Skeletal muscle satellite cell (primary cell): ENCODE results near the gene GGN. TPM values are rescaled to one million over a fixed set of nuclear protein-coding genes. Genes with fewer than 3 reads are reported as not detected.
"Not testable (repeated sequence)": the region's sequence is repeated elsewhere in the genome, so short reads cannot be mapped to it uniquely, and the experiment has no call there.

ENCODE experiments used
- H3K27me3 ChIP-seq: 2 replicates; pipeline ENCODE4 v1.7.0; 2013; ENCODE audit warnings: low read length; ENCODE audit not compliant: control insufficient read depth, insufficient read depth
- H3K36me3 ChIP-seq: 2 replicates; pipeline ENCODE4 v1.7.0; 2013; ENCODE audit warnings: mild to moderate bottlenecking, control low read depth, low read length; ENCODE audit not compliant: insufficient read depth
- H3K4me1 ChIP-seq: 2 replicates; pipeline ENCODE4 v1.7.0; 2013; ENCODE audit warnings: low read length; ENCODE audit not compliant: control insufficient read depth, insufficient read depth
- H3K4me2 ChIP-seq: 2 replicates; pipeline ENCODE4 v1.7.0; 2013; ENCODE audit warnings: mild to moderate bottlenecking, low read length
- H3K4me3 ChIP-seq: 2 replicates; pipeline ENCODE4 v1.7.0; 2013; ENCODE audit warnings: low read length
- H3K9ac ChIP-seq: 2 replicates; pipeline ENCODE4 v1.7.0; 2013; ENCODE audit warnings: mild to moderate bottlenecking, low read depth, low read length, moderate library complexity
- H3K9me3 ChIP-seq: replicated peaks from 2 replicates; pipeline ENCODE4 v1.7.0; 2013; ENCODE audit warnings: mild to moderate bottlenecking, control low read depth, low read length
- total RNA-seq: library from RNA; depleted of rRNA; stranded (reverse); fragments of >200 nt; gene quantifications from 2 replicates; pipeline ENCODE4 v1.2.3, GENCODE V29; 2012; rRNA removed

Gene GGN, protein sequence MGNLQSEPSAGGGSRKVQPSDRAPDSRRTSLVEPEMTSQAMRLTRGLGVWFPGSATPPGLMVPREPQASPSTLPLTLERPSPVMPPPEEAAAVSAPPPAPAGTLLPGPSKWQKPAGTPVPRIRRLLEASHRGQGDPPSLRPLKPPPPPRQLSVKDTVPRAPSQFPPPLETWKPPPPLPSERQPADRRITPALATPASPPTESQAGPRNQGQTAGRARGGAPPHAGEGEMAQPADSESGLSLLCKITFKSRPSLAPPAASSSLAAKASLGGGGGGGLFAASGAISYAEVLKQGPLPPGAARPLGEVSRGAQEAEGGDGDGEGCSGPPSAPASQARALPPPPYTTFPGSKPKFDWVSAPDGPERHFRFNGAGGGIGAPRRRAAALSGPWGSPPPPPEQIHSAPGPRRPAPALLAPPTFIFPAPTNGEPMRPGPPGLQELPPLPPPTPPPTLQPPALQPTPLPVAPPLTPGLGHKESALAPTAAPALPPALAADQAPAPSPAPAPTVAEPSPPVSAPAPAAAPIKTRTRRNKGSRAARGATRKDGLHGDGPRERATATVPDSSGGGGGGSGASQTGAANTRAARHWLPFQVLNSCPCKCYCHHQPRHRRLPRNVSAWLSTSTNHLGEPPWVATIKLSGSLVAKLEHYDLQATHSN
- under 0.01 and 0.25 TPM in 2 replicates for total RNA-seq

DNA sequence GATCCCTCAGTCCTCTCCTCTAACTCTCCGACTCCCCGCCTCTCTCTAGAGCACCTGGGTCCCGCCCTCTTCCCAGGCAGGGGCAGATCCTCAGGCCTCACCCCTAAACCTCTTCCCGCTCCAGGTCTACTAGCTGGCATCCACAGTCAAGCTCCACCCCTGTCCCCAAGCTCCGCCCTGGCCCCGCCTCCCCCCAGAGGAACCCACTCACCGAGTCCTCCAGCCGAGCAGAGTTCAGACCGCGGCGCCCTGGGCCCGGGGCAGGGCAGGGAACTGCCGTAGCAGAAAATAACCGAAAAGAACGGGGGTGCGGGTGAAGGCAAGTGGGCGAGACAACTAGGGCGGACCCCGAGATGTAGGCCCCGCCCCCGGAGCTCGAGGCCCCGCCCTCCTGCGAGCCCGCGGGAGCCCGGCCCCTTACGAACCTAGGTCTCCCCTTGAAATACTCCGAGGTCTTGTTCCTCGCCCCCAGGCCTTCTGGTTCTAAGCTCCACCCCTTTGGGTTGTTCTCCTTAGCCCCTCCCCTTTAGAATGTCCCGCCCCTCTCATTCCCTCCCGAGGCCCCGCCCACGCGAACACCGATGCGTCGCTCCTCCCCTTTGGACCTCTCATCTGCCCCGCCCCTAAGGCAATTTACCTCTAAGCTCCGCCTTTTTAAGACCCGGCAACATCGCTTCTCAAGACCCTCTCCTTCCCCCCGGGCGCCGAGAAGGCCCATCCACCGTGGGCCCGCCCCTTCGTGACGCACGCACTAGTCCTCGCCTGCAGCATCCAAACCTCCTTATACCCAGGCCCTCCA, at the start of gene GGN:
TSS of gene GGN (minus strand) at position 485 of the 799 bp plus-strand sequence. CDS start 773 bp downstream, outside the sequence.
- no peaks in the 10 kb centered on the region for H3K9me3 ChIP-seq
- peak within 1 kb of the TSS; percentile 88 for H3K4me3 ChIP-seq
- H3K9ac ChIP-seq, result peak within 1 kb of the TSS; percentile 90
- H3K4me2 ChIP-seq, result peak within 1 kb of the TSS; percentile 98
- peaks cover 37% of the 10 kb centered on the region for H3K36me3 ChIP-seq
- peaks cover 34% of the 10 kb centered on the region for H3K4me1 ChIP-seq
- no peaks in the 10 kb centered on the region for H3K27me3 ChIP-seq

DNA sequence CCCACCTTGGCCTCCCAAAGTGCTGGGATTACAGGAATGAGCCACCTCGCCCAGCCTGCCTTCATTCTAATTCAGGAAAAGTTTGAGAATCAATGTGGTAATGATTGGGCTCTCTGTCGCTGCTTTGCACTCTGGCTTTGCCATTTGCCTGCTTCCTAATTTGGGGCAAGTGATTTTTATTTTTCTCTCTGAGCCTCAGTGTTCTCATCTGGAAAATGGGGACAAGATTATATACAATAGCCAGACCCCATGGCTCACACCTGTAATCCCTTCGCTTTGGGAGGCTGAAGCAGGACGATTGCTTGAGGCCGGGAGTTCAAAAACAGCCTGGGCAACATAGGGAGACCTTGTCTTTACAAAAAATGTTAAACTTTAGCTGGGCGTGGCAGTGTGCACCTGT, 49.5 kb upstream of the GGN start:
- H3K4me1 ChIP-seq, result no peaks in the 10 kb centered on the region
- H3K27me3 ChIP-seq, result peaks cover 10% of the 10 kb centered on the region
- no peaks in the 10 kb centered on the region for H3K9me3 ChIP-seq
- no peak overlapping the region for H3K9ac ChIP-seq
- no peak overlapping the region for H3K4me2 ChIP-seq
- H3K4me3 ChIP-seq, result no peak overlapping the region
- no peaks in the 10 kb centered on the region for H3K36me3 ChIP-seq

DNA sequence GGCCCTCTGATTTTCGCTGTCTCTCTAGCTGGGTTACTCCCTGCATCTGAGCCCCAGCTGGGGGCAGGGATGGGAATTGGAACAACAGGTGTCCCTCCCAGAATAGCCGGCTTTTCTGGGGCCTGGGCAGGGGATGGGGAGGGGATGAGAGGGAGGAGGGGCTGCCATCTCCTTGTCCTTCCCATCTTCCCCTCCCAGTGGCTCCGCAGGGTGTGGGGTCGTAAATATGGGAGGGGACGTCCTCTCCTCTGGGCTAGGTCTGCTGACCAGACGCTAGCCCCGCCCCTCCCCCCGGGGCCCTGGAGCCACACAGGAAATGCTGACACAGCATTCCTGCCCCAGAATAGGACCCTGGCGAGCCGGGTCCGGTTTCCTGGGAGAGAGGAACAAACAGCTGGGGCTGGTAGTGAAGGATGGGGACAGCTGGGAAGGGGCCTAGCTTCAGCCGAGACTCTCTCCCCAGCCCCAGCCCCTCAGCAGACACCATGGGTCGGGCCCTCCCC, 46.8 kb upstream of the GGN start:
- H3K9ac ChIP-seq, result no peak overlapping the region
- H3K4me1 ChIP-seq, result no peaks in the 10 kb centered on the region
- H3K36me3 ChIP-seq, result no peaks in the 10 kb centered on the region
- no peak overlapping the region for H3K4me2 ChIP-seq
- peaks cover 16% of the 10 kb centered on the region for H3K27me3 ChIP-seq
- no peak overlapping the region for H3K4me3 ChIP-seq
- H3K9me3 ChIP-seq, result no peaks in the 10 kb centered on the region

DNA sequence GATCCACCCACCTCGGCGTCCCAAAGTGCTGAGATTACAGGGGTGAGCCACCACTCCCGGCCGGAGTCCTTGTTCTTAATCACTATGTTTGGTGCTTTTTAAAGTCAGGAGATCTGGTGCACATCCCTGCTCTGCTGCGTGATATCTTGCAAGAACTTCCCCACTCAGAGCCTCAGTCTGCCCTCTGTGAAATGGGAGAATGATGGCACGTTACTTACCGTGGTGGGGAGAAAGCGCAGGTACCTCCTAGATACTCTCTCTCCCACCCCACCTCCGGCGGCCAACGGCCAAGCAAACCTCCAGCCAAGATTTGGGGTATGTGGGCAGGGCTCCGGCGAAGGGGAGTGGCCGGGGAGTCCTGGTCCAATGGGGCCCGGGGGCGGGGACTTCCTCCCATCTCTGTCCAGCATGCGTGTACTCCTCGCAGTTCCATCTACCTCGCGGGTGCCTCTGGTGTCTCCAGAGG, 45.5 kb upstream of the GGN start, which contains the start of gene RYR1:
TSS of gene RYR1 (plus strand) at position 424 of the 466 bp plus-strand sequence. CDS start 139 bp downstream, outside the sequence.
- Histone ChIP-seq H3K4me3 (no peak within 1 kb of the TSS), H3K9ac (no peak within 1 kb of the TSS), H3K9me3 (no peaks in the 10 kb centered on the region), H3K36me3 (no peaks in the 10 kb centered on the region), H3K27me3 (peaks cover 25% of the 10 kb centered on the region), H3K4me2 (no peak within 1 kb of the TSS), H3K4me1 (no peaks in the 10 kb centered on the region)

DNA sequence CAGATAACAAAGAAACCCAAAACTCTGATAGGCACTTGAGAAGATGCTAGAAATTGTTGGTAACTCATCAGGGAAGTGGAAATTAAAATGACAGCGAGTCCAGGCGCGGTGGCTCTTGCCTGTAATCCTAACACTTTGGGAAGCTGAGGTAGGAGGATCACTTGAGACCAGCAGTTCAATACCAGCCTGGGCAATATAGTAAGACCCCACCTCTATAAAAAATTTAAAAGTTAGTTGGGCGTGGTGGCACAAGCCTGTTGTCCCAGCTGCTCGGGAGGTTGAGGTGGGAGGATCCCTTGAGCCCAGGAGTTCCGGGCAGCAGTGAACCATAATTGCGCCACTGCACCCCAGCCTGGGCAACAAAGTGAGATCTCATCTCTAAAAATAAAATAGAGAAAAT, 43.1 kb upstream of the GGN start:
- no peak overlapping the region for H3K4me3 ChIP-seq
- peaks cover 25% of the 10 kb centered on the region for H3K27me3 ChIP-seq
- H3K36me3 ChIP-seq, result no peaks in the 10 kb centered on the region
- H3K9me3 ChIP-seq, result no peaks in the 10 kb centered on the region
- no peak overlapping the region for H3K9ac ChIP-seq
- H3K4me2 ChIP-seq, result no peak overlapping the region
- H3K4me1 ChIP-seq, result no peaks in the 10 kb centered on the region

DNA sequence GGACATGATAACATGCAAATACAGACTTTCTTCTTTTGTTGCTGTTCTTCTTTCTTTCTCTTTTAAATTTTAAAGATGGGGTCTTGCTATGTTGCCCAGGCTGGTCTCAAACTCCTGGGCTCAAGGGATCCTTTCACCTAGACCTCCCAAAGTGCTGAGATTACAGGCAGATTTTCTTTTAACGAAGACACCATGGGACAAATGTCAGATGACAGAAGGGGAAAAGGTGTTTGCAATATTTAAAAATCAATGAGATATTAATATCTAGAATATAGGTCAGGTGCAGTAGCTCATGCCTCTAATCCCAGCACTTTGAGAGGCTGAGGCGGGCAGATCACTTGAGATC, 42.0 kb upstream of the GGN start:
- Histone ChIP-seq H3K4me1 (no peaks in the 10 kb centered on the region), H3K36me3 (no peaks in the 10 kb centered on the region), H3K4me3 (no peak overlapping the region), H3K4me2 (no peak overlapping the region), H3K27me3 (peaks cover 25% of the 10 kb centered on the region), H3K9me3 (no peaks in the 10 kb centered on the region), H3K9ac (no peak overlapping the region)

DNA sequence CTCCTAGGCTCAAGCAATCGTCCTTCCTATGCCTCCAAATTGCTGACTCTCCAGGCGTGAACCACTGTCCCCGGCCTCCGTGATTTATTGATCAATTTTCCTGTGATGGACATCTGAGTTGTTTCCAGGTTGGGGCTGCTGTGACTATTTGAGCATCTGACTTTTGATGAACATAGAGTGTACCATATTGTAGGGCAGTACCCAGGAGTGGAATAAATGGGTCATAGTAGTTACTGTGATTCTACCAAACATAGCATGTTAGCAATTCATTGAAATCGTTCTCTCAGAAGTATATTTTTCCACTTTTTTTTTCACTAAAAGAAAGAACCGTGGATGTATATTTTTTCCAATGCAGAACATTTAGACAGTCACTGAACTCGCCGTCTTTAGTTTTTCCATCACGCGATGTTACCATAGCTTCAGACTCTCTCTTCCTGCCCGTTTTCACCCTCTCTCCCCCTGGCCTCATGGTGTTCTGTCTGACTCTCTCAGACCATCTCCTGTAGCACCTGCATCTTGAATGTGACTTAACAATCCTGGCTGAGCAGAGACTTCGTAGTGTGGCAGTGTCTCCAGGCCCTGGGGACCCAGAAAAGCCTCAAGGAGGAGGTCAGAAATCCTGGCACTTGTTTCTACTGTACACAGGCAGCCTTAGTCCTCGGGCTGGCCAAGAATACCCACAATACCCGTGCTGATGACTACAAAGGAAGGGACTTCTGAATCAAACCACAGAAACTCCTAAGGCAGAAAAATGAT, 41.4 kb upstream of the GGN start:
- Histone ChIP-seq H3K4me2 (no peak overlapping the region), H3K4me3 (no peak overlapping the region), H3K36me3 (no peaks in the 10 kb centered on the region), H3K9ac (no peak overlapping the region), H3K27me3 (peaks cover 21% of the 10 kb centered on the region), H3K4me1 (no peaks in the 10 kb centered on the region), H3K9me3 (no peaks in the 10 kb centered on the region)

DNA sequence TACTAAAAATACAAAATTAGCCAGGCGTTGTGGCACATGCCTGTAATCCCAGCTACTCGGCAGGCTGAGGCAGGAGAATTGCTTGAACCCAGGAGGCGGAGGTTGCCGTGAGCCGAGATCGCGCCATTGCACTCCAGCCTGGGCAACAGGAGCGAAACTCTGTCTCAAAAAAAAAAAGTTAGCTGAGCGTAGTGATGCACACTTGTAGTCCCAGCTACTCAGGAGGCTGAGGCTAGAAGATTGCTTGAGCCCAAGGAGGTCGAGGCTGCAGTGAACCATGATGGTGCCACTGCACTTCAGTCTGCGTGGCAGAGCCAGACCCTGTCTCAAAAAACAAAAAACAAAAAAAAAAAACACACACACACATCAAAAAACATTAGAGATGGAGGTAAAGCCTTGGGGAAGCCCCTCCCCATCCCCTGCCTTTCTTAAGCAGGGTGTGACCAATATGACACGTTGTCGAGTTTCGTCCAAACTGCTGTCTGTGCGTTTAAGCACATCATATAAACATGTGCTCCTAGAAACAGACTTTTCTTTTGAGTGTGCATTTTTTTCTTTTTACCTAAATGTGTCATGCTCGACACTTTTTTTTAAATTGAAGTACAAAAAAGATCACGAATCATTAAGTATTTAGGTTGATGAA, 39.3 kb upstream of the GGN start:
- not testable (repeated sequence) for H3K4me1 ChIP-seq, H3K4me3 ChIP-seq, H3K4me2 ChIP-seq, H3K36me3 ChIP-seq, H3K9me3 ChIP-seq, H3K9ac ChIP-seq
- H3K27me3 ChIP-seq, result peaks cover 19% of the 10 kb centered on the region

DNA sequence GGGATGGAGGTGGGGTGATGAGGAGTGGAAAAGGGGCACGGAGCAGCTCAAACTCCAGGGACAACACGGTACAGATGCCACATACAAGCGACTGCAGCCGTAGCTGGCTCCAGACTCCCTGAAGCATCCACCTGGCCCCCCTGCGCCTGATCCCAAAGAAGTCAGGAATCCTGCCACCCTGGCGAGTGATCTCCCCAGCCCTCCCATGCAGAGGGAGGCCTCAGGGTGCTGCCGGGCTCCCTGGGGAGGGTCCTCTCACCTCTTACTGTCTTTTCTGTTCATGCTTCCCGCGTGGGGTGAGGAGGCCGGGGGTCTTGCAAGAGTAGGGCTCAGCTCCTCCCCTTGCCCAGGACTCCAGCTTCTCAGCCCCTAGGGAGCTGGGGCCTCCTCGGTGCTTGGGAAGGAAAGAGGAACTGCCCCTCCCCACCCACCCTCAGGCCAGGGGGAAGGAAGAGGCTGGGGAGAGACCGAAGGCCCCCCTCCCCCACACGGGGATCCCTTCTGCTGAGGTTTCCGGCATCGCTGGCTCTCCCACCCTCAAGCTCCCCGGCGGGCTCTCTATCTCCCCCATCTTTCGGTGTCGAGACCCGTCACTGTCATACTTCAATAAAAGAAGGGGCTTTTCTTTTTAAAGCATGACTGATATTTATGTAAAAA, 38.1 kb upstream of the GGN start, which contains the start of gene RASGRP4:
TSS of gene RASGRP4 (minus strand) at position 410 of the 657 bp plus-strand sequence. CDS start at position 282, 128 bp downstream.
- Histone ChIP-seq H3K4me1 (no peaks in the 10 kb centered on the region), H3K9me3 (no peaks in the 10 kb centered on the region), H3K4me2 (no peak within 1 kb of the TSS), H3K9ac (no peak within 1 kb of the TSS), H3K36me3 (no peaks in the 10 kb centered on the region), H3K4me3 (no peak within 1 kb of the TSS), H3K27me3 (peaks cover 15% of the 10 kb centered on the region)

DNA sequence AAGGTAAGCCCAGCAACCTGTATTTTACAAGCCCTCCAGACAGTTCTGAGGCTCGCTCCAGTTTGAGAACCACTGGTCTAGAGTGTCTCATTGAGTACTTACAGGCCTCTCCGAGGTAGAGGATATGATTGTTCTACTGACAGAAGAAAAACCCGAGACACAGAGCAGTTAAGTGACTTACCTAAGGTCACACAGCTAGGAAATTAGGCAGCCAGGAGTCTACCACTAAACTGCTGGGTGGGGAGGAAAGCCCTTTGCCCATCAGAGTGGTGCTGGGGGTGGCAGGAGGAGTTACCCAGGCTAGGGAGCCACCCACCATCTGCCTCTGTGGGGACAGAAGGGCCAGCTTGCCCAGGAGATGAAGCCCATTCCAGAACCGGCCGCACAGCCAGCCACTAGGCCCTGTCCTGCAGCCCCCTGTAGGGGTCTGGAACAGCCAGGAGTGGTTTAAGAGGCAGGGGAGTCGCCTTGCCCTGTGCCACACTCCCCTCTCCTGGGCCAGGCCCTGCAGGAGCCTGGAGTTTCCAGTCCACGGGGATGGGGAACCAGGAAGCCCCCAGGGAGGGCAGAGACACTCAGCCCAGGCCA, 37.5 kb upstream of the GGN start:
- Histone ChIP-seq H3K36me3 (no peaks in the 10 kb centered on the region), H3K9ac (no peak overlapping the region), H3K4me1 (no peaks in the 10 kb centered on the region), H3K4me3 (no peak overlapping the region), H3K4me2 (no peak overlapping the region), H3K9me3 (no peaks in the 10 kb centered on the region), H3K27me3 (peaks cover 13% of the 10 kb centered on the region)
